Transverse colon (tissue), 4 donors: ENCODE results near the gene SRMS. TPM values are rescaled to one million over a fixed set of nuclear protein-coding genes. Genes with fewer than 3 reads are reported as not detected.

ENCODE experiments used
- DNase-seq: peaks from one replicate; pipeline ENCODE4 v3.0.0-alpha.2; 2019
- H3K27ac ChIP-seq, 4 donors: fragments of 200-600 bp; sonication (generic); 2 replicates each; pipeline ENCODE4 v1.5.1; 2016 to 2018; ENCODE audit warnings: inconsistent platforms in 4 of 4
- H3K27me3 ChIP-seq: fragments of 200-600 bp; sonication (generic); 2 replicates; pipeline ENCODE4 v1.5.1; 2017; ENCODE audit warnings: inconsistent platforms
- H3K36me3 ChIP-seq, 4 donors: fragments of 200-600 bp; sonication (generic); 2 replicates each; pipeline ENCODE4 v1.5.1; 2017 to 2019; ENCODE audit warnings: inconsistent platforms in 4 of 4
- H3K4me1 ChIP-seq, 4 donors: fragments of 200-600 bp; sonication (generic); 2 replicates each; pipeline ENCODE4 v1.5.1; 2017 to 2020; ENCODE audit warnings: inconsistent platforms in 4 of 4
- H3K4me3 ChIP-seq, 4 donors: fragments of 200-600 bp; sonication (generic); 1 replicate in 1 of 4; 2 replicates in 3 of 4; pipeline versions ENCODE4 v1.5.1 to v1.6.1; 2017 to 2019; ENCODE audit warnings: inconsistent platforms in 4 of 4
- H3K9me3 ChIP-seq, 2 donors: fragments of 200-600 bp; sonication (generic); 2 replicates each; pipeline ENCODE4 v1.5.1; 2017 to 2019; ENCODE audit warnings: inconsistent platforms in 2 of 2
- EP300 ChIP-seq: sonication (generic); formaldehyde crosslinking; IDR thresholded peaks from one replicate; pipeline ENCODE4 v1.6.1; 2017; ENCODE audit warnings: antibody characterized with exemption, low read depth
- POLR2A ChIP-seq: fragments of 450-650 bp; IDR thresholded peaks from one replicate; pipeline ENCODE4 v1.6.1; 2016; ENCODE audit warnings: antibody characterized with exemption, mild to moderate bottlenecking, moderate library complexity
- POLR2AphosphoS5 ChIP-seq, 3 donors: sonication (generic); formaldehyde crosslinking; IDR thresholded peaks; one replicate each; pipeline ENCODE4 v1.6.1; 2016; ENCODE audit warnings: antibody characterized with exemption in 3 of 3
- WGBS, 2 donors: methylation state at CpG; one replicate each; pipeline ENCODE4 v1.1.5; 2018; ENCODE audit warnings: low coverage in 1 of 2; 5-methylcytosine and 5-hydroxymethylcytosine counted together
- in situ Hi-C, 4 donors: fragments of 200-750 bp; cut with MboI; loops; one replicate each; pipeline versions ENCODE4 v1.15.0 to v1.15.1; 2017; ENCODE audit warnings: low sequenced_read_pairs in 3 of 4, low pct_ligation_motif_present in 1 of 4, low pct_unique_long_range_greater_than_20kb in 1 of 4
- intact Hi-C: fragments of 100-400 bp; cut with DNase I; formaldehyde crosslinking; loops from one replicate; pipeline ENCODE4 v1.15.1; 2023; ENCODE audit warnings: low total_unique reads
- total RNA-seq, 4 donors: library from RNA; depleted of rRNA; stranded (reverse); fragments of >200 nt; gene quantifications; one replicate each; pipeline ENCODE4 v1.1.0, GENCODE V29; 2016
- TF ChIP-seq, protein P1 (sequence below), 5 experiments: fragments of 200-600 bp in 3 of 5; fragments of 450-650 bp in 2 of 5; sonication (generic) in 3 of 5; IDR thresholded peaks; 1 replicate in 2 of 5; 2 replicates in 3 of 5; pipeline ENCODE4 v1.5.1; 2016 to 2017; ENCODE audit warnings: antibody characterized with exemption in 5 of 5, inconsistent platforms in 3 of 5, mild to moderate bottlenecking in 2 of 5, moderate library complexity in 1 of 5

SRMS gene
- under 1 TPM in 1 of 4 donors, not detected in 3; 0.79 TPM for total RNA-seq

- no peak within 1 kb of the TSS for H3K4me3 ChIP-seq
- WGBS, 2 donors, result 58% methylated on average over 27 of the region's 35 CpGs; no CpG with 5 or more reads in 1 of the 2 donors
- no peak for TF ChIP-seq POLR2AphosphoS5 (IDR thresholded peaks at IDR 0.05)
- TF ChIP-seq, protein P1, sequence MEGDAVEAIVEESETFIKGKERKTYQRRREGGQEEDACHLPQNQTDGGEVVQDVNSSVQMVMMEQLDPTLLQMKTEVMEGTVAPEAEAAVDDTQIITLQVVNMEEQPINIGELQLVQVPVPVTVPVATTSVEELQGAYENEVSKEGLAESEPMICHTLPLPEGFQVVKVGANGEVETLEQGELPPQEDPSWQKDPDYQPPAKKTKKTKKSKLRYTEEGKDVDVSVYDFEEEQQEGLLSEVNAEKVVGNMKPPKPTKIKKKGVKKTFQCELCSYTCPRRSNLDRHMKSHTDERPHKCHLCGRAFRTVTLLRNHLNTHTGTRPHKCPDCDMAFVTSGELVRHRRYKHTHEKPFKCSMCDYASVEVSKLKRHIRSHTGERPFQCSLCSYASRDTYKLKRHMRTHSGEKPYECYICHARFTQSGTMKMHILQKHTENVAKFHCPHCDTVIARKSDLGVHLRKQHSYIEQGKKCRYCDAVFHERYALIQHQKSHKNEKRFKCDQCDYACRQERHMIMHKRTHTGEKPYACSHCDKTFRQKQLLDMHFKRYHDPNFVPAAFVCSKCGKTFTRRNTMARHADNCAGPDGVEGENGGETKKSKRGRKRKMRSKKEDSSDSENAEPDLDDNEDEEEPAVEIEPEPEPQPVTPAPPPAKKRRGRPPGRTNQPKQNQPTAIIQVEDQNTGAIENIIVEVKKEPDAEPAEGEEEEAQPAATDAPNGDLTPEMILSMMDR (IDR thresholded peaks at IDR 0.05), result no peak
- TF ChIP-seq POLR2A, result no peak
- no peak for TF ChIP-seq EP300
- H3K4me1 ChIP-seq, result peaks cover 5 to 33% (median 26%) of the 10 kb centered on the region in 4 donors
- intact Hi-C loops, result no loop called here
- H3K27me3 ChIP-seq, result peaks cover 51% of the 10 kb centered on the region
- H3K36me3 ChIP-seq, result no peaks in the 10 kb centered on the region
- no peaks in the 10 kb centered on the region for H3K9me3 ChIP-seq
- no peak for DNase-seq
- in situ Hi-C loops, result loop anchor here in 1 of 4 donors (25.0 kb wide), 1 partner anchor 89 kb away; the partner anchor contains the start of gene GMEB2
- H3K27ac ChIP-seq, result peak within 1 kb of the TSS in 1 of 4 donors; percentile 69
Observed at GRCh38 chr20:63547725-63548480, at the start of gene SRMS. SRMS (minus strand) TSS chr20:63547749; CDS start chr20:63547463, 286 bp downstream.

DNA sequence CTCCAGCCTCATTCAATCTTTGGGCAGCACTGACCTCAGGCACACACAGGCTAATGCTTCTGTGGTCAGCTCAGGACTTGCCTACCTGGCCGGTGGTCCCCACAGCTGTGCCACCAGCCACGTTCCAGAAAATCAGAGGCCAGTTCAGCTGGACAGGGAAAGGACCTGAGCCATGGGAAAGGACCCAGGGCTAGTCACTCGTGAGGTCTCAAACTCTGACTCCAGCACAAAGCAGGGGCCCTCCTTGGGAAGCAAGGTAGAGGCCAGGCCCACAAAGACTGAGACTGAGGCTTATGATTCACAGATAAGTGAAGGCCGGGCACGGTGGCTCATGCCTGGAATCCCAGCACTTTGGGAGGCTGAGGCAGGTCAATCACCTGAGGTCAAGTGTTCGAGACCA, 48.9 kb upstream of the SRMS start:
- no peaks in the 10 kb centered on the region for H3K4me1 ChIP-seq
- H3K27ac ChIP-seq, result no peak overlapping the region
- no peak overlapping the region for H3K4me3 ChIP-seq
- 98% methylated on average over 6 of the region's 6 CpGs; no CpG with 5 or more reads in 1 of the 2 donors for whole genome bisulfite sequencing, 2 donors
- no peaks in the 10 kb centered on the region for H3K27me3 ChIP-seq
- DNase-seq, result no peak
- intact Hi-C loops, result no loop called here
- in situ Hi-C loops, result no loop called here
- TF ChIP-seq, protein P1 (IDR thresholded peaks at IDR 0.05), result no peak
- TF ChIP-seq EP300 (no peak), POLR2AphosphoS5 (IDR thresholded peaks at IDR 0.05) (no peak), POLR2A (no peak)
- no peaks in the 10 kb centered on the region for H3K9me3 ChIP-seq
- H3K36me3 ChIP-seq, result peaks cover 0 to 28% (median 8%) of the 10 kb centered on the region in 4 donors

DNA sequence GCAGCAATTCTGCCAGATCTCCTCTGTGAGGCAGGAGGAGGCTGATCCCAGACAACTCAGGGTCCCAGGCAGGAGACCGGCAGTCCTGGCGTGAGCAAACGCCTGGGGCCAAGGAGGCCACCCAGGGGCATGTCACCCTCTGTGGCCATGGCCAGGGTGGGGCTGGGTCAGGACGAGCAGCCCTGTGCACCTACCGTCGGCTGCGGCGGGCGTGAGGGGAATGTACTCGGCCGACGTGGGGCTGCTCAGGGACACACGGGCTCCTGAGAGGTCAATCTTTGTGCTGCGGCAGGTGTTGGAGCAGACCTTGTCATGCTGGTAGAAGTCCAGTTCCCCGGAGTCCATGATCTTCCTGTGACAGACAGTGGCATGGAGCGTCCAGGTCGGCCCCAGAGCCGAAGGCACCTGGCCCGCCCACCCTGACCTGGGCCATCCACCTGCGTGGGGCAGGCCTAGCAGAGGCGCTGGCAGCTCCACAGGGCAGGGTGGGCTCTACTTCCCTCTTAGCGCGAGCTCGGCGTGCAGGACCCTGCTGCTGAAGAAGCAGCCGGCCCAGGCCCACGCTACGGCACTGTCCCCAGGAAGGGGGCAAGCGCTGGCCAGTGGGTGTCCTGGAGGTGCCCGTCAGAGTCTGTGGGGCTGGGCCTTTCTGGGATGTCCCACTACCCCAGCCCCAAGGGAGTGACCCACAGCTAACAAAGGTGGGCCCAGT, 48.0 kb upstream of the SRMS start:
- DNase-seq, result no peak
- in situ Hi-C loops, result no loop called here
- no peak overlapping the region for H3K4me3 ChIP-seq
- TF ChIP-seq POLR2A (no peak), EP300 (no peak), POLR2AphosphoS5 (IDR thresholded peaks at IDR 0.05) (no peak)
- TF ChIP-seq, protein P1 (IDR thresholded peaks at IDR 0.05), result no peak
- intact Hi-C loops, result no loop called here
- no peaks in the 10 kb centered on the region for H3K27me3 ChIP-seq
- peaks cover 0 to 27% (median 5%) of the 10 kb centered on the region in 4 donors for H3K36me3 ChIP-seq
- H3K27ac ChIP-seq, result no peak overlapping the region
- H3K4me1 ChIP-seq, result no peaks in the 10 kb centered on the region
- 87 to 90% methylated on average over 3 to 19 of the region's 30 CpGs for WGBS, 2 donors
- H3K9me3 ChIP-seq, result no peaks in the 10 kb centered on the region

GRCh38 chr20:63594043-63594561, 46.6 kb upstream of the SRMS start:
- no peaks in the 10 kb centered on the region for H3K4me1 ChIP-seq
- DNase-seq, result no peak
- 82% methylated on average over 7 of the region's 10 CpGs; no CpG with 5 or more reads in 1 of the 2 donors for WGBS, 2 donors
- H3K4me3 ChIP-seq, result no peak overlapping the region
- no peaks in the 10 kb centered on the region for H3K9me3 ChIP-seq
- H3K27ac ChIP-seq, result peak overlapping the region in 1 of 4 donors; percentile 34
- no peaks in the 10 kb centered on the region for H3K27me3 ChIP-seq
- H3K36me3 ChIP-seq, result peaks cover 0 to 18% (median 5%) of the 10 kb centered on the region in 4 donors
- intact Hi-C loops, result no loop called here
- in situ Hi-C loops, result no loop called here
- TF ChIP-seq EP300, result no peak
- TF ChIP-seq POLR2AphosphoS5 (IDR thresholded peaks at IDR 0.05), result no peak
- TF ChIP-seq POLR2A, result no peak
- TF ChIP-seq, protein P1 (IDR thresholded peaks at IDR 0.05), result no peak
